ENCODE measurements around the gene MBNL3. TPM values are rescaled to one million over a fixed set of nuclear protein-coding genes. Genes with fewer than 3 reads are reported as not detected.
"Not testable (repeated sequence)": the region's sequence is repeated elsewhere in the genome, so short reads cannot be mapped to it uniquely, and the experiment has no call there.

The MBNL3 gene
- total RNA-seq, 1 donor from 2014 or later, result 7.7 TPM

DNA sequence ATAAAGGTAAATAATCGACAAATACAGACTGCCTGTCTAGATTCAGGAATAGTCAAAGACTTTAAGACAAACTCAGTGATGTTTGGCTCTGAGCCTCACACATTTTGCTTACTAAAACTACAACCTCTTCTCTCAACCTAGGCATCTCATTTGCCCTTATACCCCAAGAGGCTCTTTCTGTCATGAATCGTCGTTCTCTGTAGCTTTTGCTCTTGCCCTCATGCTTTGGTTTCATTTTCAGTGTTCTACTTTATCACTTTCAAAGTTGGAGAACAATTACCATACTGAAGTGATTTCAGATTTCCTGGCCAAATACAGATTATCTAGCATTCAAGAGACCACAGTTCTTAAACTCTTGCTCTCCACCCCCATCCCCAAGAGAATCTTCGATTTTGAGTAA is 155.5 kb downstream of the MBNL3 start:
- no peak overlapping the region for H3K4me3 Mint-ChIP-seq (ENCODE audit: unreplicated experiment)
- H3K4me1 Mint-ChIP-seq (ENCODE audit: unreplicated experiment), result no peaks in the 10 kb centered on the region
- no peak overlapping the region for H3K27ac Mint-ChIP-seq (ENCODE audit: unreplicated experiment)
- H3K27me3 Mint-ChIP-seq (ENCODE audit: unreplicated experiment), result no peaks in the 10 kb centered on the region
- TF ChIP-seq, protein P1, sequence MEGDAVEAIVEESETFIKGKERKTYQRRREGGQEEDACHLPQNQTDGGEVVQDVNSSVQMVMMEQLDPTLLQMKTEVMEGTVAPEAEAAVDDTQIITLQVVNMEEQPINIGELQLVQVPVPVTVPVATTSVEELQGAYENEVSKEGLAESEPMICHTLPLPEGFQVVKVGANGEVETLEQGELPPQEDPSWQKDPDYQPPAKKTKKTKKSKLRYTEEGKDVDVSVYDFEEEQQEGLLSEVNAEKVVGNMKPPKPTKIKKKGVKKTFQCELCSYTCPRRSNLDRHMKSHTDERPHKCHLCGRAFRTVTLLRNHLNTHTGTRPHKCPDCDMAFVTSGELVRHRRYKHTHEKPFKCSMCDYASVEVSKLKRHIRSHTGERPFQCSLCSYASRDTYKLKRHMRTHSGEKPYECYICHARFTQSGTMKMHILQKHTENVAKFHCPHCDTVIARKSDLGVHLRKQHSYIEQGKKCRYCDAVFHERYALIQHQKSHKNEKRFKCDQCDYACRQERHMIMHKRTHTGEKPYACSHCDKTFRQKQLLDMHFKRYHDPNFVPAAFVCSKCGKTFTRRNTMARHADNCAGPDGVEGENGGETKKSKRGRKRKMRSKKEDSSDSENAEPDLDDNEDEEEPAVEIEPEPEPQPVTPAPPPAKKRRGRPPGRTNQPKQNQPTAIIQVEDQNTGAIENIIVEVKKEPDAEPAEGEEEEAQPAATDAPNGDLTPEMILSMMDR (IDR thresholded peaks at IDR 0.05), result no peak
- no peak for DNase-seq (ENCODE audit: extremely low spot score, unreplicated experiment)
- H3K36me3 Mint-ChIP-seq (ENCODE audit: unreplicated experiment), result no peaks in the 10 kb centered on the region
- no peaks in the 10 kb centered on the region for H3K9me3 Mint-ChIP-seq (ENCODE audit: unreplicated experiment)

DNA sequence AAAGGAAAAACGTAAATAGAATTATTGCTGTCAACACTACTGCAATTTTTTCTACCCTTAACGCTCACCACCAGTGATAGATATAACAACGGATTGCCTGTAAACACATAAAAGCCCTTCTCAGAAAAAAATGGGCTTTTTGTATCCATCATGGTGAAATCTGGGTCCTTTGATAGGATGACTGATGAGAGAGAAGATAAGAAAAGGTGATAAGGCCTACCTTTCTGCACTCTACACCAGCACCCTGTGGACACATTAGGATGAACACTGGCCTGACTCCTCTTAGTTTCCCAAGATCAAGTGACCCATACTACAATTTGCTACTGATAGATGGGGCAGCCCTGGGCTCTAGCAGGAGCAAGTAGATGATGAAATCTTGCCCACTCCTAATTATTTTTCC is 157.3 kb downstream of the MBNL3 start:
- no peaks in the 10 kb centered on the region for H3K4me1 Mint-ChIP-seq (ENCODE audit: unreplicated experiment)
- no peaks in the 10 kb centered on the region for H3K27me3 Mint-ChIP-seq (ENCODE audit: unreplicated experiment)
- DNase-seq (ENCODE audit: extremely low spot score, unreplicated experiment), result no peak
- H3K27ac Mint-ChIP-seq (ENCODE audit: unreplicated experiment), result no peak overlapping the region
- peaks cover 5% of the 10 kb centered on the region for H3K9me3 Mint-ChIP-seq (ENCODE audit: unreplicated experiment)
- TF ChIP-seq, protein P1 (IDR thresholded peaks at IDR 0.05), result no peak
- no peaks in the 10 kb centered on the region for H3K36me3 Mint-ChIP-seq (ENCODE audit: unreplicated experiment)
- no peak overlapping the region for H3K4me3 Mint-ChIP-seq (ENCODE audit: unreplicated experiment)

DNA sequence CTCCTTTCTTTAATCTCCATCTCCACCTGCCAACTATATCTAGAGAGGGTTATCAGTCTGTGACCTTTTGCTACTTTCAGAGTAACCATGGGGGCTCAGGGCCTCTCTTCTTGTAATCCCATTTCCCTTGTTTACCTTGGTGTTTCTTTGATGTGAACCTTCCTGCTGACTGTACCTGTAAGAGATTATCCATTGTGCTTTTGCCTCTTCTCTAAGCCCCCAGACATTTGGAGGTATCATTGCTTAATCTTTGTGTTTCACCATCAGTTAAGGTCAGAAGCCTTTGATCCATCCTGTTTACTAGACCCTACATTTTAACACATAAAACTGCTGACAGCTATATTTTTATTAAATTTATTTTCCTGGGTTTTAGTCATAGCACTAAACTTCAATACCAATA is 157.8 kb downstream of the MBNL3 start:
- no peaks in the 10 kb centered on the region for H3K36me3 Mint-ChIP-seq (ENCODE audit: unreplicated experiment)
- no peaks in the 10 kb centered on the region for H3K27me3 Mint-ChIP-seq (ENCODE audit: unreplicated experiment)
- H3K4me3 Mint-ChIP-seq (ENCODE audit: unreplicated experiment), result no peak overlapping the region
- no peak for DNase-seq (ENCODE audit: extremely low spot score, unreplicated experiment)
- TF ChIP-seq, protein P1 (IDR thresholded peaks at IDR 0.05), result no peak
- no peak overlapping the region for H3K27ac Mint-ChIP-seq (ENCODE audit: unreplicated experiment)
- peaks cover 10% of the 10 kb centered on the region for H3K9me3 Mint-ChIP-seq (ENCODE audit: unreplicated experiment)
- no peaks in the 10 kb centered on the region for H3K4me1 Mint-ChIP-seq (ENCODE audit: unreplicated experiment)

DNA sequence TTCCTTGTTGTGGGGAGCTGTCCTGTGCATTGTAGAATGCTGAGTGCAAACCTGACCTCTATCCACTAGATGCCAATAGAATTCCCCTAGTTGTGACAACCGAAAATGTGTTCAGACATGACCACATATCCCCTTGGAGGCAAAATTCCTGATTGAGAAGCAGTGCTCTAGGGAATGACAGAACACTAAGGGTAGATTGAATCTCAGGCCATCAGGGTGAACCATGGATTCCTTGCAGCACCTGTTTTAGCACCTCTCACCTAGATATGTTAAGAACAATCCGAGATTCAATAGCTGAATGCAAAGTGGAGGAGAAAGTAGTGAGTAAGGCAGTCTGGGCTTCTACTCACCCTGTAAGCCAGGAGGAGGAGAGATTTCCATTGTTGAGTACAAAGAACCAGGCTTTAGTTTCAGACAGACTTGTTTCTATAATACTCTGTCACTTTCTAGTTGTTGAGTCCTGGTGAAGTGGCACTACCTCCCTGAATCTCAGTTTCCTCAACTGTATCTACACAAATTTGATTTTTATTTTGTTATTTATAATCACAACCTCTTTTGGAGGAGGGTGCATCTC is 158.6 kb downstream of the MBNL3 start:
- Mint-ChIP-seq H3K27me3 (ENCODE audit: unreplicated experiment) (no peaks in the 10 kb centered on the region), H3K4me1 (ENCODE audit: unreplicated experiment) (no peaks in the 10 kb centered on the region), H3K9me3 (ENCODE audit: unreplicated experiment) (peaks cover 10% of the 10 kb centered on the region), H3K36me3 (ENCODE audit: unreplicated experiment) (no peaks in the 10 kb centered on the region), H3K4me3 (ENCODE audit: unreplicated experiment) (no peak overlapping the region), H3K27ac (ENCODE audit: unreplicated experiment) (no peak overlapping the region)
- DNase-seq (ENCODE audit: extremely low spot score, unreplicated experiment), result no peak
- TF ChIP-seq, protein P1 (IDR thresholded peaks at IDR 0.05), result no peak

DNA sequence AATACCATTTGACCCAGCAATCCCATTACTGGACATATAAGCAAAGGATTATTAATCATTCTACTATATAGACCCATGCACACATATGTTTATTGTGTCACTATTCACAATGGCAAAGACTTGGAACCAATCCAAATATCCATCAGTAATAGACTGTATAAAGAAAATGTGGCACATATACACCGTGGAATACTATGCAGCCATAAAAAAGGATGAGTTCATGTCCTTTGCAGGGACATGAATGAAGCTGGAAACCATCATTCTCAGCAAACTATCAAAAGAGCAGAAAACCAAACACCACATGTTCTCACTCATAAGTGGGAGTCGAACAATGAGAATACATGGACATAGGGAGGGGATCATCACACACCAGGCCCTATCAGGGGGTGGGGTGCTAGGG is 161.9 kb downstream of the MBNL3 start:
- not testable (repeated sequence) for H3K4me1 Mint-ChIP-seq (ENCODE audit: unreplicated experiment); H3K9me3 Mint-ChIP-seq (ENCODE audit: unreplicated experiment); H3K36me3 Mint-ChIP-seq (ENCODE audit: unreplicated experiment); H3K4me3 Mint-ChIP-seq (ENCODE audit: unreplicated experiment); H3K27ac Mint-ChIP-seq (ENCODE audit: unreplicated experiment); DNase-seq (ENCODE audit: extremely low spot score, unreplicated experiment); H3K27me3 Mint-ChIP-seq (ENCODE audit: unreplicated experiment)

Data from osteocyte (in vitro differentiated cells).